Choroid plexus epithelial cell (primary cell): ENCODE measurements around the gene NT5C3B.
A peak's percentile ranks its signal among the peaks of the same experiment; 100 is the strongest.
"Not testable (repeated sequence)": the region's sequence is repeated elsewhere in the genome, so short reads cannot be mapped to it uniquely, and the experiment has no call there.

ENCODE experiments used
- DNase-seq: peaks from one replicate; pipeline ENCODE4 v3.0.0-alpha.2; 2010; ENCODE audit warnings: low read depth
- H3K4me3 ChIP-seq: 2 replicates; pipeline ENCODE4 v1.5.1; 2011; ENCODE audit warnings: low read depth, mild to moderate bottlenecking, control low read depth, low read length, moderate library complexity
- CTCF ChIP-seq: conservative IDR thresholded peaks from 2 replicates; pipeline ENCODE4 v1.5.1; 2011; ENCODE audit warnings: low read depth, mild to moderate bottlenecking, control low read depth, inconsistent platforms, low read length, moderate library complexity

NT5C3B gene

DNA sequence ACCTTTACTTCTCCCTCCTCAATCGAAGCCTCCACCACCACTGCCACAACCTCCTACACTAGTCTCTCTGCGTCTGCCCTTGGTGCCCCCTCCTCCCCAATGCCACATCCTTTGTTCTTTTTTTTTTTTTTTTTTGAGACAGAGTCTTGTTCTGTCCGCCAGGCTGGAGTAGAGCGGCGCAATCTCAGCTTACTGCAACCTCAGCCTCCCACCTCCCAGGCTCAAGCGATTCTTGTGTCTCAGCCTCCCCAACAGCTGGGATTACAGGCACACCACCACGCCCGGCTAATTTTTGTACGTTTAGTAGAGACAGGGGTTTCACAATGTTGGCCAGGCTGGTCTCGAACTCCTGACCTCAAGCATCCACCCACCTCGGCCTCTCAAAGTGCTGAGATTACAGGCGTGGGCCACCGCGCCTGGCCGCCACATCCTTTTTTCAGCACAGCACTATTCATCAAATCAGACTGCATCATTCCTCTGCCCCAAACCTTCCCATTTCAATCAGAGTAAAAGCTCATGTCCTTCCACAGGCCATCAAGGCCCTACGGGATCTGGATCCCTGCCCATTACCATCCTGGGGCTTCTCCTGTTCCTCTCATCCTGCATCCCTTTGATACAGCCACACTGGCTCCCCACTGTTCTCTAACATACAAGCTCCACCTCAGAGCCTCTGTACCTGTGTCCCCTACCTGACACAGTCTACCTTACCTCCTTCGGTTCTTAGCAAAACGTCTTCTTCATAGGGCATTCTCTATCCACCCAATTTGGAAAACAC, 27.2 kb upstream of the NT5C3B start:
- DNase-seq, result no peak
- H3K4me3 ChIP-seq, result peak overlapping the region; percentile 21

GRCh38 chr17:41860254-41860931, 24.4 kb upstream of the NT5C3B start:
- H3K4me3 ChIP-seq, result no peak overlapping the region
- no peak for TF ChIP-seq CTCF
- no peak for DNase-seq

More for the DNA sequence above, 27.2 kb upstream of the NT5C3B start:
- no peak for TF ChIP-seq CTCF

GRCh38 chr17:41851382-41851781, 15.3 kb upstream of the NT5C3B start:
- DNase-seq, H3K4me3 ChIP-seq: not testable (repeated sequence)

DNA sequence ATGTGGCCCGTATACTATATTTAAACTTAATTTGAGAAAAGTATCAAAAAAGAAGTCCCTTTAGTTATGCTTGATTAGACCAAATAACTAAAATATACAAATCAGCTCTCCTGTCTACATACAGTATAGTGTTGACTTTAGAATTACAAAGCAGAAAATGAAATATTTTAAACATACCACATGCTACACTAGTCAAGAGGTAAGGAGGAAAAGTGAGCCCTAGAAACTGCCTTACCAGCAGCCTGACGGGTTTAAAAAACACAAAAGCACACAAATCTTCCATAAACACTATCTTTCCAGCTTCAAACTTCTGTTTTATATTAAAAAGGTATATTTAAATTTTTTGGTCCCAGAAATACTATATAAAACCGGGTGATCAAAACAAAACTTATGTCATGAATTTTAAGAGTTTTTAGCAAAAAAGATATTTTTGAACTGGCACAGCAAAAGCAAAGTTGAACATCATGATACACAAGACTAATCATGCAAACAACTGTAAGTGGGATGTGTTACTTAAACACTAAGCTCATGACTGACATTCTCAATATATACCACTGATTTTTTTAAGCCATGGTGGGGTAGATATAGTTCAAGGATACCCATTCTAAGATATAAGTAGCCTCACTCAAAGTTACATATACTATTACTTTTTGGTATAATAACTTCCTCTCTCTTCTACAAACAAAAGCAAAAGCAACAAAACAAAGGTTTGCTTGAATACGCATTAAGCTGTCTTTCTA, 13.4 kb upstream of the NT5C3B start:
- H3K4me3 ChIP-seq, result no peak overlapping the region
- no peak for DNase-seq
- no peak for TF ChIP-seq CTCF

DNA sequence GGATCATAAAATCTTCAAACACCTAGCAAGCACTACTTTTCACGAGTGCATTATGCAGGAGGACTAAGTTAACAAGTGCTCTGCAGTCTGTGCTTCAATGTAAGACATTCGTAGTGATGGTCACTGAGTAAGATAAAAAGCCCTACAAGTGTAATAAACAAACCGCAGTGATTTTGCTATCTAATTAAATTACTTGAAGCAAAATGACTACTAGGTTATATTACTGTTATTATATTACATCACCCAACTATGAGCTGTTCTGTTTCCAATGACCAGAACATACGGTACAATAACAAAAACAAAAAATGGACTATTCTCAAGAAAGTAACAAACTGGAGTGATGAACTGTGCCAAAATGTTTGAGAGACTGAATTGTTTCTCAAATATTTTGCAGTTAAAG, 12.8 kb upstream of the NT5C3B start:
- peak; percentile 31 for DNase-seq
- no peak overlapping the region for H3K4me3 ChIP-seq
- no peak for TF ChIP-seq CTCF

GRCh38 chr17:41844971-41845370, 8.9 kb upstream of the NT5C3B start:
- no peak for DNase-seq
- H3K4me3 ChIP-seq, result no peak overlapping the region
- TF ChIP-seq CTCF, result no peak

GRCh38 chr17:41840781-41841180, 4.7 kb upstream of the NT5C3B start:
- not testable (repeated sequence) for H3K4me3 ChIP-seq, DNase-seq

GRCh38 chr17:41839448-41839847, 3.4 kb upstream of the NT5C3B start:
- not testable (repeated sequence) for DNase-seq, H3K4me3 ChIP-seq
